Panc1 (cell line): ENCODE data around the gene SMARCA2.

Experiments used
- SIN3A ChIP-seq: IDR thresholded peaks from 2 replicates; pipeline ENCODE4 v1.6.1; 2012; ENCODE audit warnings: low read depth, mild to moderate bottlenecking, low read length, moderate library complexity, borderline replicate concordance; ENCODE audit not compliant: insufficient read depth
- TCF7L2 ChIP-seq: IDR thresholded peaks from 2 replicates; pipeline ENCODE4 v1.6.1; 2011; ENCODE audit warnings: mild to moderate bottlenecking, low read depth, low read length, inconsistent platforms
- TF ChIP-seq, protein P1 (sequence below): fragments of 450-650 bp; IDR thresholded peaks from 2 replicates; pipeline ENCODE4 v1.5.1; 2017; ENCODE audit warnings: mild to moderate bottlenecking
- TF ChIP-seq, protein P2 (sequence below), 2 experiments: IDR thresholded peaks; 2 replicates each; pipeline ENCODE4 v1.6.1; 2011 to 2012; ENCODE audit warnings: low read depth in 2 of 2, control low read depth in 1 of 2, low read length in 1 of 2, mild to moderate bottlenecking in 1 of 2, moderate library complexity in 1 of 2; ENCODE audit not compliant: insufficient read depth in 1 of 2

DNA sequence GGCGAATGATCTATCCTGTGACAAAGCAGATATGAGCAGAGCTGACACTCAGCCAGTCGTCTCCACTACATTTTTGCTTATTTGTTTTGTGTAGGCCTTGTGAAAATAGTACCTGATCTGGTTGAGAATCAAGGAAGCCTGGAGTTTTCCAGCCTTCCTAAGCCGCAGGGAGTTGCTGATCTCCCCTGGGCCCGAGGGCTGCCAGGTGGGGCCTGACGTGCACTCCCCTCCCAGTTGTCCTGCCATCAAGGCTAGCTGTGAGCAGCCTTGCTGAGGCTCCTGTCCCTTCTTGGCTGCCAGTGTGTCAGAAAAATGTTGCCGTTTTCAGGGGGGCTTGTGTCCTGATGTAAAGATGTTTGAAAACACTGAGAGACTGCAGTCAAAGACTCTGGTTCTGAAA lies 102.4 kb downstream of the SMARCA2 start:
- no peak for TF ChIP-seq SIN3A
- no peak for TF ChIP-seq TCF7L2
- TF ChIP-seq, protein P1, sequence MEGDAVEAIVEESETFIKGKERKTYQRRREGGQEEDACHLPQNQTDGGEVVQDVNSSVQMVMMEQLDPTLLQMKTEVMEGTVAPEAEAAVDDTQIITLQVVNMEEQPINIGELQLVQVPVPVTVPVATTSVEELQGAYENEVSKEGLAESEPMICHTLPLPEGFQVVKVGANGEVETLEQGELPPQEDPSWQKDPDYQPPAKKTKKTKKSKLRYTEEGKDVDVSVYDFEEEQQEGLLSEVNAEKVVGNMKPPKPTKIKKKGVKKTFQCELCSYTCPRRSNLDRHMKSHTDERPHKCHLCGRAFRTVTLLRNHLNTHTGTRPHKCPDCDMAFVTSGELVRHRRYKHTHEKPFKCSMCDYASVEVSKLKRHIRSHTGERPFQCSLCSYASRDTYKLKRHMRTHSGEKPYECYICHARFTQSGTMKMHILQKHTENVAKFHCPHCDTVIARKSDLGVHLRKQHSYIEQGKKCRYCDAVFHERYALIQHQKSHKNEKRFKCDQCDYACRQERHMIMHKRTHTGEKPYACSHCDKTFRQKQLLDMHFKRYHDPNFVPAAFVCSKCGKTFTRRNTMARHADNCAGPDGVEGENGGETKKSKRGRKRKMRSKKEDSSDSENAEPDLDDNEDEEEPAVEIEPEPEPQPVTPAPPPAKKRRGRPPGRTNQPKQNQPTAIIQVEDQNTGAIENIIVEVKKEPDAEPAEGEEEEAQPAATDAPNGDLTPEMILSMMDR = no peak
- TF ChIP-seq, protein P2, sequence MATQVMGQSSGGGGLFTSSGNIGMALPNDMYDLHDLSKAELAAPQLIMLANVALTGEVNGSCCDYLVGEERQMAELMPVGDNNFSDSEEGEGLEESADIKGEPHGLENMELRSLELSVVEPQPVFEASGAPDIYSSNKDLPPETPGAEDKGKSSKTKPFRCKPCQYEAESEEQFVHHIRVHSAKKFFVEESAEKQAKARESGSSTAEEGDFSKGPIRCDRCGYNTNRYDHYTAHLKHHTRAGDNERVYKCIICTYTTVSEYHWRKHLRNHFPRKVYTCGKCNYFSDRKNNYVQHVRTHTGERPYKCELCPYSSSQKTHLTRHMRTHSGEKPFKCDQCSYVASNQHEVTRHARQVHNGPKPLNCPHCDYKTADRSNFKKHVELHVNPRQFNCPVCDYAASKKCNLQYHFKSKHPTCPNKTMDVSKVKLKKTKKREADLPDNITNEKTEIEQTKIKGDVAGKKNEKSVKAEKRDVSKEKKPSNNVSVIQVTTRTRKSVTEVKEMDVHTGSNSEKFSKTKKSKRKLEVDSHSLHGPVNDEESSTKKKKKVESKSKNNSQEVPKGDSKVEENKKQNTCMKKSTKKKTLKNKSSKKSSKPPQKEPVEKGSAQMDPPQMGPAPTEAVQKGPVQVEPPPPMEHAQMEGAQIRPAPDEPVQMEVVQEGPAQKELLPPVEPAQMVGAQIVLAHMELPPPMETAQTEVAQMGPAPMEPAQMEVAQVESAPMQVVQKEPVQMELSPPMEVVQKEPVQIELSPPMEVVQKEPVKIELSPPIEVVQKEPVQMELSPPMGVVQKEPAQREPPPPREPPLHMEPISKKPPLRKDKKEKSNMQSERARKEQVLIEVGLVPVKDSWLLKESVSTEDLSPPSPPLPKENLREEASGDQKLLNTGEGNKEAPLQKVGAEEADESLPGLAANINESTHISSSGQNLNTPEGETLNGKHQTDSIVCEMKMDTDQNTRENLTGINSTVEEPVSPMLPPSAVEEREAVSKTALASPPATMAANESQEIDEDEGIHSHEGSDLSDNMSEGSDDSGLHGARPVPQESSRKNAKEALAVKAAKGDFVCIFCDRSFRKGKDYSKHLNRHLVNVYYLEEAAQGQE (IDR thresholded peaks at IDR 0.05; ENCODE audit: insufficient read depth in 1 of 2, low read depth in 2 of 2, low read length in 1 of 2) = no peak
